ENCODE results near the gene LBHD2.

Gene LBHD2

GRCh38 chr14:103078860-103079587 is 5.0 kb upstream of the LBHD2 start:
- POLR2A ChIA-PET = no interaction called here
- TF ChIP-seq, protein P1, sequence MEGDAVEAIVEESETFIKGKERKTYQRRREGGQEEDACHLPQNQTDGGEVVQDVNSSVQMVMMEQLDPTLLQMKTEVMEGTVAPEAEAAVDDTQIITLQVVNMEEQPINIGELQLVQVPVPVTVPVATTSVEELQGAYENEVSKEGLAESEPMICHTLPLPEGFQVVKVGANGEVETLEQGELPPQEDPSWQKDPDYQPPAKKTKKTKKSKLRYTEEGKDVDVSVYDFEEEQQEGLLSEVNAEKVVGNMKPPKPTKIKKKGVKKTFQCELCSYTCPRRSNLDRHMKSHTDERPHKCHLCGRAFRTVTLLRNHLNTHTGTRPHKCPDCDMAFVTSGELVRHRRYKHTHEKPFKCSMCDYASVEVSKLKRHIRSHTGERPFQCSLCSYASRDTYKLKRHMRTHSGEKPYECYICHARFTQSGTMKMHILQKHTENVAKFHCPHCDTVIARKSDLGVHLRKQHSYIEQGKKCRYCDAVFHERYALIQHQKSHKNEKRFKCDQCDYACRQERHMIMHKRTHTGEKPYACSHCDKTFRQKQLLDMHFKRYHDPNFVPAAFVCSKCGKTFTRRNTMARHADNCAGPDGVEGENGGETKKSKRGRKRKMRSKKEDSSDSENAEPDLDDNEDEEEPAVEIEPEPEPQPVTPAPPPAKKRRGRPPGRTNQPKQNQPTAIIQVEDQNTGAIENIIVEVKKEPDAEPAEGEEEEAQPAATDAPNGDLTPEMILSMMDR (IDR thresholded peaks at IDR 0.05; ENCODE audit: control extremely low read depth, extremely low read depth, low read depth, missing control alignments) = no peak
- no peak for DNase-seq (ENCODE audit: extremely low spot score)
- CTCF ChIA-PET = interaction anchor here (0.7 to 2.2 kb wide), 16 partner anchors 8 to 469 kb away, joined by 3 to 17 read pairs (median 4); partner anchors contain the start of gene EXOC3L4

GRCh38 chr14:103081951-103082350 is 2.1 kb upstream of the LBHD2 start:
- POLR2A ChIA-PET = no interaction called here
- CTCF ChIA-PET = no interaction called here
- TF ChIP-seq, protein P1 (IDR thresholded peaks at IDR 0.05; ENCODE audit: control extremely low read depth, extremely low read depth, low read depth, missing control alignments) = no peak
- DNase-seq (ENCODE audit: extremely low spot score) = no peak

GRCh38 chr14:103085106-103086091 is 1.4 kb downstream of the LBHD2 start:
- no peak for DNase-seq (ENCODE audit: extremely low spot score)
- POLR2A ChIA-PET = no interaction called here
- CTCF ChIA-PET = interaction anchor here (2.2 to 3.0 kb wide), 3 partner anchors 11 to 20 kb away, joined by 9 to 16 read pairs (median 11); no protein-coding TSS in a partner anchor
- TF ChIP-seq, protein P1 (IDR thresholded peaks at IDR 0.05; ENCODE audit: control extremely low read depth, extremely low read depth, low read depth, missing control alignments) = no peak

DNA sequence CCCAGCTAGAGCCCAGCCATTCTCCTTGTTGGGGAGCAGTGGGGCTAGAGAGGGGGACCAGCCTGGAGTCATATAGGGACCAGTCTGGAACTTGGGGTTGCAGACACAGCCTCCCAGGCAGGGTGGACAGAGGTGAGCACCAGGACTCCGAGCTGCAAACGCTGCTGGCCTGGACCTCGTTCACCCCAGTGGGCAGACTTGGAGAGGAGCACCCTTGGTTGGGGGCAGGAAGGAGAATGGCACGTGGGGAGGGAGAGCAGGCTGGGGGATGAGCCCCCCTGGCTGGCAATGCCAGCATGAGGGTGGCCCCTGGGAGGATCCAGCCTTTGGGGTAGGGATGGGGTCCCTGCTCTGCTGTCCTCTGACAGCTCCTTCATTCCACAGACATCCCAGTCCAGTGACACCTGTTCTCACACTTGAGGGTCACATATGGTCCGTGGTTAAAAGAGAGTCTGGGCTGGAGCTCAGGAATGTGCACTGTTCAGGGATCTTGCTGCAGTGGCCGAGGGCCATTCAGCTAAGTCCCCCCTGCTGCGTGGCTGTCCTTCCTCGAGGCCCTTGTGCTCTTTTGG is 2.8 kb downstream of the LBHD2 start:
- ChIA-PET CTCF (interaction anchor here (1.0 to 2.5 kb wide), 5 partner anchors 8 to 18 kb away, joined by 3 to 16 read pairs (median 8); no protein-coding TSS in a partner anchor), POLR2A (interaction anchor here (0.6 kb wide), 1 partner anchor 725 kb away, joined by 3 read pairs; no protein-coding TSS in a partner anchor)
- TF ChIP-seq, protein P1 (IDR thresholded peaks at IDR 0.05; ENCODE audit: control extremely low read depth, extremely low read depth, low read depth, missing control alignments) = no peak
- DNase-seq (ENCODE audit: extremely low spot score) = no peak

- no peak for DNase-seq (ENCODE audit: extremely low spot score)
- TF ChIP-seq, protein P1 (IDR thresholded peaks at IDR 0.05; ENCODE audit: control extremely low read depth, extremely low read depth, low read depth, missing control alignments) = no peak
- POLR2A ChIA-PET = no interaction called here
- CTCF ChIA-PET = interaction anchor here (1.0 to 2.5 kb wide), 5 partner anchors 9 to 18 kb away, joined by 3 to 16 read pairs (median 8); no protein-coding TSS in a partner anchor
Observed at GRCh38 chr14:103087343-103087835, 3.4 kb downstream of the LBHD2 start.

Measured in GM10248 (cell line).